Ishikawa (cell line): Measurements from ENCODE around the gene MUC22.

Experiments used
- CEBPB ChIP-seq: IDR thresholded peaks from 2 replicates; pipeline ENCODE4 v1.6.1; 2012
- CREB1 ChIP-seq: IDR thresholded peaks from 2 replicates; pipeline ENCODE4 v1.6.1; 2012; ENCODE audit warnings: low read depth
- EGR1 ChIP-seq: IDR thresholded peaks from 2 replicates; pipeline ENCODE4 v1.6.1; 2012
- EP300 ChIP-seq: IDR thresholded peaks from 2 replicates; pipeline ENCODE4 v1.6.1; 2012; ENCODE audit warnings: borderline replicate concordance
- FOXM1 ChIP-seq: IDR thresholded peaks from 2 replicates; pipeline ENCODE4 v1.6.1; 2012; ENCODE audit warnings: low read depth, borderline replicate concordance
- MAX ChIP-seq: IDR thresholded peaks from 2 replicates; pipeline ENCODE4 v1.6.1; 2012
- REST ChIP-seq: IDR thresholded peaks from 2 replicates; pipeline ENCODE4 v1.6.1; 2012; ENCODE audit warnings: low read depth, mild to moderate bottlenecking
- TAF1 ChIP-seq: IDR thresholded peaks from 2 replicates; pipeline ENCODE4 v1.6.1; 2012; ENCODE audit warnings: low read depth, mild to moderate bottlenecking
- TCF12 ChIP-seq: IDR thresholded peaks from 2 replicates; pipeline ENCODE4 v1.6.1; 2012; ENCODE audit warnings: low read depth
- TEAD4 ChIP-seq: IDR thresholded peaks from 2 replicates; pipeline ENCODE4 v1.6.1; 2012
- ZBTB7A ChIP-seq: IDR thresholded peaks from 2 replicates; pipeline ENCODE4 v1.6.1; 2012; ENCODE audit warnings: low read depth

GRCh38 chr6:30983439-30983838, 26.8 kb upstream of the MUC22 start, which contains the start of gene MUC21:
- no peak for TF ChIP-seq TCF12
- TF ChIP-seq TEAD4, result no peak
- no peak for TF ChIP-seq EGR1
- TF ChIP-seq EP300, result no peak
- TF ChIP-seq CREB1, result no peak
- no peak for TF ChIP-seq FOXM1
- no peak for TF ChIP-seq ZBTB7A
- no peak for TF ChIP-seq MAX
- TF ChIP-seq TAF1, result no peak
- TF ChIP-seq REST, result no peak
- no peak for TF ChIP-seq CEBPB
